UCSD-AML1 (cell line): ENCODE data around the gene CA14.
A peak's percentile ranks its signal among the peaks of the same experiment; 100 is the strongest.
"Not testable (repeated sequence)": the region's sequence is repeated elsewhere in the genome, so short reads cannot be mapped to it uniquely, and the experiment has no call there.

Experiments used
- DNase-seq: peaks from one replicate; lab custom pipeline; 2025; ENCODE audit not compliant: unreplicated experiment; lab: John Stamatoyannopoulos, UW

CA14 gene

GRCh38 chr1:150257624-150258585 lies at the start of gene CA14:
Gene CA14, plus strand, starts transcription at chr1:150257774. Its CDS starts 355 bp downstream, at chr1:150258129.
- DNase-seq = no peak

- not testable (repeated sequence) for DNase-seq
Observed at GRCh38 chr1:150208460-150208859, 49.1 kb upstream of the CA14 start.

GRCh38 chr1:150210091-150210490 lies 47.5 kb upstream of the CA14 start:
- no peak for DNase-seq

GRCh38 chr1:150210706-150211105 lies 46.9 kb upstream of the CA14 start:
- no peak for DNase-seq

- DNase-seq = no peak
Observed at GRCh38 chr1:150212070-150212469, 45.5 kb upstream of the CA14 start.

- peak; percentile 89 for DNase-seq
Observed at GRCh38 chr1:150213170-150214098, 44.1 kb upstream of the CA14 start.

GRCh38 chr1:150214099-150214756 lies 43.3 kb upstream of the CA14 start:
- not testable (repeated sequence) for DNase-seq

- not testable (repeated sequence) for DNase-seq
Observed at GRCh38 chr1:150215855-150216254, 41.7 kb upstream of the CA14 start.

- no peak for DNase-seq
Observed at GRCh38 chr1:150221552-150221951, 36.0 kb upstream of the CA14 start.

- no peak for DNase-seq
Observed at GRCh38 chr1:150224983-150225382, 32.6 kb upstream of the CA14 start.

- no peak for DNase-seq
Observed at GRCh38 chr1:150225546-150225945, 32.0 kb upstream of the CA14 start.

- DNase-seq = no peak
Observed at GRCh38 chr1:150226486-150226885, 31.1 kb upstream of the CA14 start.

GRCh38 chr1:150227228-150227627 lies 30.3 kb upstream of the CA14 start:
- no peak for DNase-seq

- DNase-seq = not testable (repeated sequence)
Observed at GRCh38 chr1:150228246-150228645, 29.3 kb upstream of the CA14 start.

- DNase-seq = not testable (repeated sequence)
Observed at GRCh38 chr1:150232921-150233320, 24.7 kb upstream of the CA14 start.

- no peak for DNase-seq
Observed at GRCh38 chr1:150233359-150234308, 23.9 kb upstream of the CA14 start.

GRCh38 chr1:150234309-150234565 lies 23.3 kb upstream of the CA14 start:
- DNase-seq = no peak

GRCh38 chr1:150234566-150235293 lies 22.8 kb upstream of the CA14 start:
- DNase-seq = peak; percentile 82

GRCh38 chr1:150235294-150235851 lies 22.2 kb upstream of the CA14 start:
- peak; percentile 42 for DNase-seq
